GM23248 (cell line): ENCODE data around the gene SUPT16H.

Experiments used
- EZH2 ChIP-seq: fragments of 200-600 bp; sonication (generic); IDR thresholded peaks from 2 replicates; pipeline ENCODE4 v1.6.1; 2018; ENCODE audit warnings: antibody characterized with exemption, mild to moderate bottlenecking; ENCODE audit not compliant: insufficient read depth, poor library complexity, severe bottlenecking
- EZH2phosphoT487 ChIP-seq: fragments of 200-600 bp; sonication (generic); IDR thresholded peaks from 2 replicates; pipeline ENCODE4 v1.6.1; 2018; ENCODE audit warnings: antibody characterized with exemption, moderate library complexity, mild to moderate bottlenecking, low read depth; ENCODE audit not compliant: insufficient read depth

- TF ChIP-seq EZH2phosphoT487 (no peak), EZH2 (no peak)
These were observed 81.6 kb downstream of the SUPT16H start for GRCh38 chr14:21302013-21302835.
